GM18508 (cell line): ENCODE measurements around the gene AMBRA1.

Experiments used
- ATAC-seq: cut with Tn5 transposase; IDR thresholded peaks from one replicate; pipeline ENCODE4 v1.9.1; 2021; ENCODE audit warnings: moderate number of reproducible peaks; ENCODE audit not compliant: insufficient read depth, unreplicated experiment

AMBRA1 gene

DNA sequence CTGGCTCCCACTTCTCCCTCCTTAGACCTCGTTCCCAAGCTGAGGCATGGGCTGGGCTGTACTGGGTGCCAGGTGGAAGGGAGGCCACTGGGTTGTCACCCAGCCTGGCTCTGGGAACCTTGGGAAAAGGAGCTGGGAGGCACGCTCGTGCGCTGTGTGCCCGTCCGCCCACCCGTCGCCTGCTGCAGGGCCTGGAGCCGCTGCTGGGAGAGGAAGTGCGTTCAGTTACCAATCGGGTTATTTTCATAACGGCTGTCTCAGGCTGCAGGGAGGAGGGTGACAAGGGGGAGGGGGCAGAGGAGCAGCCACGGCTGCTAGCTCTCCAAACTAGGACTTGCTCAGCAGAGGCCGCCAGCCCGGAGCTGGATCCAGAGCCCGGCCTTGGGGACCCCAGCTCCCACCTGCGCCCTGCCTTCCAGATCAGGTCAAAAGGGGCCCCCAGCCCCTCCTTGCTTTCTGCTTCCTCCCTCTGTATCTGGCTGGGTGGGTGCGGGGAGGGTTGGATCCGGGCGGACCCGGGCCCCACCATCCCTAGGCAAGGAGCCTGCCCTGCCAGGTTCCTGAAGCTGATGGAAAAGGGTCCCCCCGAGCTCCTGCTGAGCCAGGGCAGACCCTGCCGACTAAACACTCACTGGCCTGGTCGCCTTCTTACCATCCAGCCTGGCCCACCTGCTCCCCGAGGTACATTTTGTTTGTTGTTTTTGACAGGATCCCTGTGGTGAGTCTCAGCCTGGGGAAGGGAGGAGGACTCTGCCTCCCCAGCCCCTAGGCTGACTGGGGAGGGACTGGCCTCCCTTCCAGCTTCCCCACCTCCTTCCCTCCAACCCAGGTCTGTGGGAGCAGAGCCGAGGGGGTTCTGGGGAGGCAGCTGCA is 232.3 kb downstream of the AMBRA1 start:
- ATAC-seq, result peak; percentile 55

GRCh38 chr11:46360878-46361277 is 232.9 kb downstream of the AMBRA1 start:
- no peak for ATAC-seq

GRCh38 chr11:46359953-46360352 is 233.9 kb downstream of the AMBRA1 start:
- no peak for ATAC-seq

DNA sequence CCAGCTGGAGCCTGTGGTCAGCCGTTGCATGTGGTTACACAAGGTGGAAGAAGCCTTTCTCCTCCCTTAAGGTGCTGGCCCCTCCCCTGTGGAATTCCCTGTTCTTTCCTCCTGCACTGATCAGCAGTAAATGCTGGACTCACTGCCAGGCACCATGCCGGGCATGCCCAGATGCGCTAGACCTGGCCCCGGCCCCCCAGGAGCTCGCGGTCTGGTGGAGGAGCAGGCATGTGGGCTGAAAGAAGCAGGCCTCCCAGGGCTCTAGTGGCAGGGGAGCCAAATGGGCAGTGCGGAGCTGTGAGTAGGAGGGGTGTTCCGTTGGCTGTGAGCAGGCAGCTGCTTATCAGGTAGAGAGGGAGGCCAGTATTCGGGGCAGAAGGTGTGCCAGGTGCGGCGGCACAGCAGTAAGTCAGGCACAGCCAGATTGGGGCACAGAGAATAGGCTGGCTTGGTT is 236.3 kb downstream of the AMBRA1 start:
- ATAC-seq, result no peak

DNA sequence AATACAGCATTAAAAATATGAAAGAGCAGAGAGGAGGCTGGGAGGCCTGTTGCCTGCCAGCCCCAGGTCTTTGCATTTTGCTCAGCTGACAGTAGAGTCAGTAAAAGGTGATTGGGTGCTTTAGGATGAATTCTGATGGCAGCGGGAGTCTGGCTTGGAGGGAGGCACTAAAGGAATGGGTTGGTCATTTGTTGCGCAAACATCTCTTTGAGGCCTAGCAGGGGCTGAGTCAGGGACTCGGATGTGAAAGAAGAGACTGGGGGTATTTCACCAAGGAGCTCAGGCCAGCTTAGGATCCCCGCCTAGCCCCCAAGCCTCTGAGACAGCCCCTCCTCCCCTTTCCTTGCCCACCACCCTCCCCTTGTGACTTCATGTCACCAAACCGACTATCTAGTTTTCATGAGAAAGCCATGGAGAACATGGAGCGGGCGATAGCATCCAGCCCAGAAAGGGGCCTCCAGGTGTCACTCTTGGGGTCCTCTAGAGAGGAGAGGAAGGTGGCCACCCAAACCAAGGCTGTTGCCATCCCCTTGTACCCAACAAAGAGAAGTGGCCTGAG is 236.8 kb downstream of the AMBRA1 start:
- ATAC-seq, result no peak

- ATAC-seq, result no peak
Observed at GRCh38 chr11:46353698-46354097, 240.1 kb downstream of the AMBRA1 start.

DNA sequence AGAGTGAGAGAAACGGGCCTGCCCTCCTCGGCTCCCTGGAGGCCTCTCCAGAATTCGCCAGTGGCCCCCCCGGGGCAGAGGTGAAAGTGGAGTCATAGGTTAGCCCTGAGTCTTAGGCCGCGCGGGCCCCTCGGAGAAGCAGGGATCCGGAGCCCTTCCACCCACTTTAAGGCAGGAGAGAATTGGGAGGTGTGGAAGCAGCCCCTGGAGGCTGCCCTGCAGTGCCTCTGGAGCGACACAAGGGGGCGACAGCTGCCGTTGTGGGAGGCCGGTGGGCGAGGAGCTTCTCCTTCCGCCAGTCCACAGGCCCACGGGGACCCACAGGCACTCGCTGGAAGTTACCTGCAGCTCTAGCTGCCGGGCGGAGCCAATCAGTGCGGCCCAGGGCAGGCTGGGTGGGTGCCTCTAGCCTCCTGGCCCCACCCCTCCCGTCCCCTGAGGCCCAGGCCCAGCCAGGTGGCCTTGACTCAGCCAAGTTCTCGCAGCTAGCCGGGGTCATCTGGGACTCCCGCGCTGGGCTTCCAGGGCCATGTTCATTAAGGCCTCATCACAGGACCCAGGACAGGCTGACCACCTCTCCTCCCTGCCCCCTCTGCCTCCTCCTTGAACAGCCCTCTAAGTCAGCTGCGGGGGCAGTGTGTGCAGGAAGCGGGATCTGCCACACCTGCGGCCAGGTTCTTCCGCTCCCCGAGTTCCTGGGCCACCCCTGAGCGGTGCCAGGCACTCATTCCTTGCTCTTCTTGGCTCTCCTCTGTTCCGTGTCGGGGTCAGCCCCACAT is 241.6 kb downstream of the AMBRA1 start:
- no peak for ATAC-seq

- ATAC-seq, result no peak
Observed at GRCh38 chr11:46351606-46352005, 242.2 kb downstream of the AMBRA1 start.

DNA sequence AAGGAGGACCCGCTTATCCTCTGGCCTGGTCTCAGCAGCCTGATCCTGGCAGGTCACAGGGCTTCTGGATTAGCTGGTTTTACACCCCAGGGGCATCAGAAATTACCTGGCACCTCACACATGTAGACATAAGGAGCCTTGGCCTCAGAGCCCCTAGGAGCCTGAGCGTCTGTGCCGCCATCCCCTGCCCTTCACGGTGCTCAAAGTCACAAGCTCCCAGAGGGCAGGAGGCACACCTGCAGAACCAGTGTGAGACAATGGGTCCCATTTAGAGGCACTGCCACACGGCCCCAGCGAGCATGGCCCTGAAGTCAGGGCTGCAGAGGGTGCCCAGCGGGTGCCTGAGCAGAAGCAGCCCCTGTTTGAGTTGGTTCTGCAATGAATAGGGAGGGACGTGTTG is 242.7 kb downstream of the AMBRA1 start:
- no peak for ATAC-seq

GRCh38 chr11:46350695-46351094 is 243.1 kb downstream of the AMBRA1 start:
- ATAC-seq, result no peak

GRCh38 chr11:46348566-46349401 is 245.0 kb downstream of the AMBRA1 start:
- ATAC-seq, result no peak

- ATAC-seq, result no peak
Observed at GRCh38 chr11:46347637-46348311, 246.0 kb downstream of the AMBRA1 start.

GRCh38 chr11:46346886-46347636 is 246.8 kb downstream of the AMBRA1 start, which contains the start of gene DGKZ:
Gene DGKZ, plus strand, starts transcription at chr11:46347463. Its CDS starts 197 bp downstream, at chr11:46347660.
- ATAC-seq, result no peak
